Muscle of leg (tissue), 11 donors: ENCODE results near the gene ST6GALNAC3. TPM values are rescaled to one million over a fixed set of nuclear protein-coding genes. Genes with fewer than 3 reads are reported as not detected.

ENCODE experiments used
- DNase-seq: peaks from one replicate; pipeline ENCODE4 v3.0.0; 2013
- H3K27ac ChIP-seq: one replicate; pipeline ENCODE4 v1.5.1; 2013; ENCODE audit warnings: mild to moderate bottlenecking, low read length, control low read depth
- H3K27me3 ChIP-seq: one replicate; pipeline ENCODE4 v1.6.1; 2013; ENCODE audit warnings: low read length; ENCODE audit not compliant: control insufficient read depth, insufficient read depth
- H3K36me3 ChIP-seq: one replicate; pipeline ENCODE4 v1.6.1; 2013; ENCODE audit warnings: low read length; ENCODE audit not compliant: control insufficient read depth, insufficient read depth
- H3K4me1 ChIP-seq: one replicate; pipeline ENCODE4 v1.6.1; 2013; ENCODE audit warnings: low read length; ENCODE audit not compliant: control insufficient read depth, insufficient read depth
- H3K4me3 ChIP-seq: one replicate; pipeline ENCODE4 v1.5.1; 2013; ENCODE audit warnings: low read length, control low read depth
- H3K9me3 ChIP-seq: replicated peaks from 2 replicates; pipeline ENCODE4 v1.6.1; 2013; ENCODE audit warnings: low read depth, low read length; ENCODE audit not compliant: control insufficient read depth
- WGBS: methylation state at CpG from one replicate; pipeline ENCODE4 v1.1.5; 2013; ENCODE audit warnings: missing lambda C conversion rate; ENCODE audit not compliant: insufficient coverage; 5-methylcytosine and 5-hydroxymethylcytosine counted together
- polyA plus RNA-seq, 8 donors: library from polyadenylated mRNA; unstranded; fragments of 120-200 nt; gene quantifications; one replicate each; pipeline versions ENCODE4 v1.2.1 to v1.2.3, GENCODE V29; 2013; ENCODE audit warnings: inconsistent platforms in 1 of 8, low replicate concordance in 1 of 8; ENCODE audit not compliant: insufficient read length in 8 of 8, insufficient read depth in 1 of 8
- total RNA-seq: library from RNA; stranded (reverse); fragments of 120-200 nt; gene quantifications from one replicate; pipeline ENCODE4 v1.2.4, GENCODE V29; 2013

ST6GALNAC3 gene
- total and polyA plus RNA-seq, 9 donors, result 3.6 to 9.0 (median 6.4) TPM

DNA sequence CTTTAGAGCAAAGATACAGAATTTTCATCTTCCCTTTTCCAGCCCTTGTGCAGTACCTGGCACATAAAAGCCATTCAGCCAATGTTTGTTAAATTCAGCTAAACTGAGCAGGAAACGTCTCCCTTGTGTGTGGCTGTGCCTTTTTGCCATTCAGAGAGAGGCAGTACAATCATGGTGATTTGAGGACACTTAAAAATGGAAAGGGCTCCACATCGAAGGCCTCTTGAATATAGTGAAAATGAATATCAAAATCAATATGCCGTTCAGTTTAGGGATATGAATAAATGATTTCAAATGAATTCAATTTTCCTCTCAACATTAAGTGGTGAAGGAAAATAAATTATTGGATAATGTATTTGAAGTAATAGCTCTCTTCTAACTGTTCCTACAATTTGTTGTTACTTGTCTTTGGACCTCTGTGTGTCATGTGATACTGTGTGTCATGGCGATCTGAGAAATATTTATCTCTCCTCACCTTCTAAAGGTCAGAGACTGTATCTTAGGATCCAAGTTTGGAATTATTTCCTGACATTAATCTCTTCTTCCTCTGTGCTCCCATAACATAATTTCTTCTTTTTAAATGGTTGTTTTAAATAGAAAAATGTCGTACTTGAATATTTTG lies 437.1 kb downstream of the ST6GALNAC3 start:
- H3K36me3 ChIP-seq, result no peaks in the 10 kb centered on the region
- no peak for DNase-seq
- H3K4me3 ChIP-seq, result no peak overlapping the region
- no peak overlapping the region for H3K27ac ChIP-seq
- no CpG with 5 or more reads among the region's 5 CpGs for WGBS
- no peaks in the 10 kb centered on the region for H3K4me1 ChIP-seq
- H3K9me3 ChIP-seq, result no peaks in the 10 kb centered on the region
- H3K27me3 ChIP-seq, result no peaks in the 10 kb centered on the region

DNA sequence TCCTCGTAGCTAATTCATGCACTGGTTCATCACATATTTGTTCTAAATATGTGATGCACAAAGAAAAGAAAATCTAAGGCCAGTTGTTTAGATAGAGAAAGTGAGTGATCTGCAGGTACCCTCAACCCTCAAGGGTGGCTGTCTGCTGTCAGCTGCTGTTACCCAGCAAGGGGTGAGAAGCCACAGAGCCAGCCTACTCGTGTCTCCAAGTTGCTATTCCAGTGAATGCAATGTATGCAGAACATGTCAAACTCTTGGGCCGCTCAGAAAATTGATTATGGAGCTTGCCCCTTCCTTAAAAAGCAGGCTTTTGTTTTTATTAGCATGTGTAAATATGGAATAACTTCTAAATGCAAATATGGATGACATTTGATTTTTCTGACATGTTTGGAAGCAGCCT lies 456.4 kb downstream of the ST6GALNAC3 start:
- Histone ChIP-seq H3K27me3 (no peaks in the 10 kb centered on the region), H3K9me3 (no peaks in the 10 kb centered on the region), H3K4me1 (no peaks in the 10 kb centered on the region), H3K36me3 (no peaks in the 10 kb centered on the region), H3K4me3 (no peak overlapping the region), H3K27ac (no peak overlapping the region)
- WGBS, result 44% methylated on average over 1 of the region's 3 CpGs
- DNase-seq, result no peak

DNA sequence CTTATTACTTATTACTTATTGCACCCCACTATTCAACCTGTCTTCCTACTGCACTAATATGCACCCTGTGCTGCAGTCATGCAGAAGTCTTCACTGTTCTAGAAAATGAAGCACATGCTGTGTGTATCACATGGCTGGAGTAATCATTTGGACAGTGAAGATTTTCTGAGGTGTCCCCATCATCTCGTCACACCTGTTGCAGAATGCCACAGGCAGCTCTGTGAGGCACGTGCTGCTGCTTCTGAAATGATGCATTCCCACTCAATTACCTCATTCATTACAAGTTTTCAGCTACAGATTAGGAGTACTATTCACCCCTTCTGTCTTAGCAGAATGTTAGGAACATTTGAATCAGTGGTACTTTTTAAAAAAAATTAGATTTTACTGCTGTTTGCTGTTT lies 467.1 kb downstream of the ST6GALNAC3 start:
- Histone ChIP-seq H3K4me3 (no peak overlapping the region), H3K27me3 (no peaks in the 10 kb centered on the region), H3K36me3 (no peaks in the 10 kb centered on the region), H3K27ac (no peak overlapping the region), H3K9me3 (no peaks in the 10 kb centered on the region), H3K4me1 (no peaks in the 10 kb centered on the region)
- WGBS, result 44% methylated on average over 2 of the region's 2 CpGs
- no peak for DNase-seq

GRCh38 chr1:76542359-76542758 lies 467.8 kb downstream of the ST6GALNAC3 start:
- Histone ChIP-seq H3K4me3 (no peak overlapping the region), H3K27me3 (no peaks in the 10 kb centered on the region), H3K36me3 (no peaks in the 10 kb centered on the region), H3K9me3 (no peaks in the 10 kb centered on the region), H3K27ac (no peak overlapping the region), H3K4me1 (no peaks in the 10 kb centered on the region)
- no peak for DNase-seq

DNA sequence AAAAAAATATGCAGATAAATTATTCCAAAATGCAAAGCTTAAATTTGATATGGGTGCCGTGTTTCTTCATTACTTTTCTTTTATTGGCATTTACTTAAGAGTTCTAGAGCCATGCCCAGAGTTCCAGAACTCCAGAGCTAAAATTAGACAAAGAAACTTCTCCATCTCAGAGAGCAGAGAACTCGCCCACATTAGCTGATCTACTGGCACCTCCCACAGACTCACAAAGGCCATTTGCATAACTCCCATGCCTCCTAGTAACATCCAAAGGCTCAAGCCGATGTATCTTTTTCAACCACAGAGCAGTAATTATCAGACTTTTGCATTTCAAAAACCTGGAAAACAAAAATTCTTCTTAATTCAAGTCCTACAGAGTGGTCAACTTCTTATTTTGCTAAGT lies 468.9 kb downstream of the ST6GALNAC3 start:
- Histone ChIP-seq H3K9me3 (no peaks in the 10 kb centered on the region), H3K4me3 (no peak overlapping the region), H3K4me1 (no peaks in the 10 kb centered on the region), H3K27ac (no peak overlapping the region), H3K27me3 (no peaks in the 10 kb centered on the region), H3K36me3 (no peaks in the 10 kb centered on the region)
- WGBS, result 86% methylated on average over 1 of the region's 3 CpGs
- no peak for DNase-seq

GRCh38 chr1:76546354-76546933 lies 471.9 kb downstream of the ST6GALNAC3 start:
- 45% methylated on average over 1 of the region's 3 CpGs for WGBS
- Histone ChIP-seq H3K4me3 (no peak overlapping the region), H3K4me1 (no peaks in the 10 kb centered on the region), H3K36me3 (no peaks in the 10 kb centered on the region), H3K27ac (no peak overlapping the region), H3K27me3 (no peaks in the 10 kb centered on the region), H3K9me3 (no peaks in the 10 kb centered on the region)
- DNase-seq, result no peak

DNA sequence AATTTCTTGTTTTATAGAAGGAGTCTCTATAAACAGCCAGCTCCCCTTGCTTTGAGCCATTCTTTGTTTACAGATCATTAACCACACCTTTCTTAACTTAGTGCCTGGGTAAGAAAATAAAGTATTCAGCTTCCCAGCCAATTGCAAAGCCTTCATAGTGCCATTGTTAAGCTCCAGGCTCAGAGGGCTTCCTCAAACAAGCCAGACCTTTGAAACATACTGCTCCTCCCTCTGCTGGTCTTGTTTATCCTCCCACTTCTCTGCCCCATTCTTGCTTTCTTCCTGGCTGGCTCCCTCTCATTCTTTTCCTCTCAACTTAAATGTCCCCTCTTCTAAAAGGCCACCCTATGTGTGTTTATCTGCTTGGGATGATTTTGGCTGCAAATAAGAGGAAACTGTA lies 473.4 kb downstream of the ST6GALNAC3 start:
- Histone ChIP-seq H3K4me1 (no peaks in the 10 kb centered on the region), H3K36me3 (no peaks in the 10 kb centered on the region), H3K27me3 (no peaks in the 10 kb centered on the region), H3K9me3 (no peaks in the 10 kb centered on the region), H3K4me3 (no peak overlapping the region), H3K27ac (no peak overlapping the region)
- DNase-seq, result no peak

DNA sequence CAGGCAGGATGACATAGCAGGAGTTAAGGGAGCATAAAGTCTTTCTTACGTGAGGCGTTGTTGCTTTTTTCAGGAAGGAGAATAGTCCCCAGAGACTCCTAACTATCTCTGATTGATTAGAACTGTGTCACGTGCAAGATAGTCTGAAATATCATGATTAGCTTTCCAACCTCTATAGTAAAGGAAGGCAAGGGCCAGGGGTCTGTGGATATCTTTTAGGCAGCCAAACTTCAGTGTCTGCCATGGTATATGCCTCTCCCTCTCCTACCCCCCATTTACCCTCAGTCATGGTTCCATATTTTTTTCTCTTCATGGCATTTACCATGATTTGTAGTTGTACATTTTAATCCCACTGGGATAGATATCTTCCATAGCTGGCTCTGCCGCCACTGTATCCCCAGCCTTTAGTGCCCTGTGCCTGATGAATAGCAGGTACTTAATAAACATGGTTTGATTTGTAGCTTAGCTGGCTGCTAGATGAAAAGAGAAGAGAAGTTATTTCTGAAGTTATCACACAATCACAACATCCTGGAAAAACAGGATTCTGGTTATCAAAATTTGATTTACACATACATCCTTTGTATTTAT lies 474.1 kb downstream of the ST6GALNAC3 start:
- no peaks in the 10 kb centered on the region for H3K4me1 ChIP-seq
- WGBS, result no CpG with 5 or more reads among the region's 4 CpGs

GRCh38 chr1:76554283-76554682 lies 479.7 kb downstream of the ST6GALNAC3 start:
- no peaks in the 10 kb centered on the region for H3K27me3 ChIP-seq
- no peaks in the 10 kb centered on the region for H3K36me3 ChIP-seq
- H3K4me1 ChIP-seq, result no peaks in the 10 kb centered on the region
- no peak for DNase-seq
- no peak overlapping the region for H3K27ac ChIP-seq
- WGBS, result no CpG with 5 or more reads among the region's 1 CpG
- H3K4me3 ChIP-seq, result no peak overlapping the region
- no peaks in the 10 kb centered on the region for H3K9me3 ChIP-seq

More for the DNA sequence above, 474.1 kb downstream of the ST6GALNAC3 start:
- no peak for DNase-seq
- Histone ChIP-seq H3K27me3 (no peaks in the 10 kb centered on the region), H3K36me3 (no peaks in the 10 kb centered on the region), H3K4me3 (no peak overlapping the region), H3K27ac (no peak overlapping the region), H3K9me3 (no peaks in the 10 kb centered on the region)

- no CpG with 5 or more reads among the region's 2 CpGs for WGBS
- no peaks in the 10 kb centered on the region for H3K36me3 ChIP-seq
- H3K27ac ChIP-seq, result no peak overlapping the region
- no peaks in the 10 kb centered on the region for H3K27me3 ChIP-seq
- H3K4me3 ChIP-seq, result no peak overlapping the region
- no peaks in the 10 kb centered on the region for H3K4me1 ChIP-seq
- DNase-seq, result no peak
- H3K9me3 ChIP-seq, result no peaks in the 10 kb centered on the region
Observed at GRCh38 chr1:76562292-76562691, 487.7 kb downstream of the ST6GALNAC3 start.
